Fibroblast of mammary gland (primary cell): ENCODE results near the gene RELL1.
A peak's percentile ranks its signal among the peaks of the same experiment; 100 is the strongest.

Experiments used
- DNase-seq: peaks from one replicate; pipeline ENCODE4 v3.0.0-alpha.2; 2010; ENCODE audit warnings: low read depth
- H3K4me3 ChIP-seq: 2 replicates; pipeline ENCODE4 v1.5.1; 2011; ENCODE audit warnings: low read depth, mild to moderate bottlenecking, low read length, moderate library complexity; ENCODE audit not compliant: control insufficient read depth
- CTCF ChIP-seq: conservative IDR thresholded peaks from 2 replicates; pipeline ENCODE4 v1.5.1; 2011; ENCODE audit warnings: low read depth, low read length, inconsistent platforms; ENCODE audit not compliant: control insufficient read depth, insufficient read depth

Gene RELL1

GRCh38 chr4:37562592-37562991, 123.6 kb downstream of the RELL1 start:
- H3K4me3 ChIP-seq, result no peak overlapping the region
- TF ChIP-seq CTCF, result no peak
- peak; percentile 55 for DNase-seq

GRCh38 chr4:37561803-37562207, 124.4 kb downstream of the RELL1 start:
- TF ChIP-seq CTCF, result no peak
- no peak overlapping the region for H3K4me3 ChIP-seq
- DNase-seq, result peak; percentile 47

GRCh38 chr4:37561196-37561802, 124.9 kb downstream of the RELL1 start:
- DNase-seq, result no peak
- TF ChIP-seq CTCF, result no peak
- H3K4me3 ChIP-seq, result no peak overlapping the region
